OCI-M1 (cell line): ENCODE data around the gene SLC27A4.
A peak's percentile ranks its signal among the peaks of the same experiment; 100 is the strongest.
"Not testable (repeated sequence)": the region's sequence is repeated elsewhere in the genome, so short reads cannot be mapped to it uniquely, and the experiment has no call there.

Source experiments
- DNase-seq: peaks from one replicate; lab custom pipeline; 2025; lab: John Stamatoyannopoulos, UW

The SLC27A4 gene

GRCh38 chr9:128324401-128324800 is 15.9 kb upstream of the SLC27A4 start:
- no peak for DNase-seq

- no peak for DNase-seq
Observed at GRCh38 chr9:128325629-128326028, 14.7 kb upstream of the SLC27A4 start.

- no peak for DNase-seq
Observed at GRCh38 chr9:128333451-128333869, 6.9 kb upstream of the SLC27A4 start.

GRCh38 chr9:128335161-128335560 is 5.2 kb upstream of the SLC27A4 start:
- DNase-seq = no peak

GRCh38 chr9:128335914-128336313 is 4.4 kb upstream of the SLC27A4 start:
- no peak for DNase-seq

- DNase-seq = no peak
Observed at GRCh38 chr9:128337936-128338335, 2.4 kb upstream of the SLC27A4 start.

- DNase-seq = not testable (repeated sequence)
Observed at GRCh38 chr9:128338852-128339614, 1.3 kb upstream of the SLC27A4 start.

GRCh38 chr9:128340691-128341434 is 536 bp downstream of the SLC27A4 start:
- peak; percentile 45 for DNase-seq

- peak; percentile 85 for DNase-seq
Observed at GRCh38 chr9:128341435-128341849, 1.1 kb downstream of the SLC27A4 start.

GRCh38 chr9:128342971-128343680 is 2.8 kb downstream of the SLC27A4 start:
- no peak for DNase-seq

GRCh38 chr9:128343855-128344254 is 3.5 kb downstream of the SLC27A4 start:
- no peak for DNase-seq

GRCh38 chr9:128344931-128345605 is 4.7 kb downstream of the SLC27A4 start:
- DNase-seq = no peak

GRCh38 chr9:128349125-128349524 is 8.8 kb downstream of the SLC27A4 start:
- no peak for DNase-seq

- DNase-seq = no peak
Observed at GRCh38 chr9:128349772-128350171, 9.4 kb downstream of the SLC27A4 start.

- DNase-seq = no peak
Observed at GRCh38 chr9:128355451-128355850, 15.1 kb downstream of the SLC27A4 start.

- DNase-seq = no peak
Observed at GRCh38 chr9:128358090-128358489, 17.8 kb downstream of the SLC27A4 start.

- DNase-seq = no peak
Observed at GRCh38 chr9:128358861-128359260, 18.5 kb downstream of the SLC27A4 start.

GRCh38 chr9:128360826-128361225 is 20.5 kb downstream of the SLC27A4 start:
- DNase-seq = no peak

- DNase-seq = no peak
Observed at GRCh38 chr9:128361296-128361985, 21.1 kb downstream of the SLC27A4 start.

GRCh38 chr9:128361986-128362646 is 21.8 kb downstream of the SLC27A4 start:
- peak; percentile 77 for DNase-seq

GRCh38 chr9:128362774-128363173 is 22.4 kb downstream of the SLC27A4 start:
- no peak for DNase-seq
